ENCODE data around the gene CILP.

Gene CILP

GRCh38 chr15:65246939-65247338 is 35.7 kb upstream of the CILP start:
- TF ChIP-seq POLR2AphosphoS5 (IDR thresholded peaks at IDR 0.05; ENCODE audit: low read depth, low read length) (no peak), FOXP2 (optimal IDR thresholded peaks at IDR 0.05; ENCODE audit: borderline replicate concordance, extremely low read depth, extremely low read length, insufficient read depth) (no peak), REST (IDR thresholded peaks at IDR 0.05; ENCODE audit: insufficient read depth in 1 of 2, low read depth in 2 of 2, low read length in 2 of 2) (no peak), SIN3A (IDR thresholded peaks at IDR 0.05; ENCODE audit: borderline replicate concordance, insufficient read depth, low read length) (no peak), TAF1 (IDR thresholded peaks at IDR 0.05; ENCODE audit: borderline replicate concordance, insufficient read depth, low read length) (no peak)

- no peak for TF ChIP-seq SIN3A (IDR thresholded peaks at IDR 0.05; ENCODE audit: borderline replicate concordance, insufficient read depth, low read length)
- no peak for TF ChIP-seq REST (IDR thresholded peaks at IDR 0.05; ENCODE audit: insufficient read depth in 1 of 2, low read depth in 2 of 2, low read length in 2 of 2)
- no peak for TF ChIP-seq TAF1 (IDR thresholded peaks at IDR 0.05; ENCODE audit: borderline replicate concordance, insufficient read depth, low read length)
- TF ChIP-seq POLR2AphosphoS5 (IDR thresholded peaks at IDR 0.05; ENCODE audit: low read depth, low read length): no peak
- no peak for TF ChIP-seq FOXP2 (optimal IDR thresholded peaks at IDR 0.05; ENCODE audit: borderline replicate concordance, extremely low read depth, extremely low read length, insufficient read depth)
These were observed 34.9 kb upstream of the CILP start for GRCh38 chr15:65246026-65246714.

- TF ChIP-seq TAF1 (IDR thresholded peaks at IDR 0.05; ENCODE audit: borderline replicate concordance, insufficient read depth, low read length) (no peak), REST (IDR thresholded peaks at IDR 0.05; ENCODE audit: insufficient read depth in 1 of 2, low read depth in 2 of 2, low read length in 2 of 2) (no peak), SIN3A (IDR thresholded peaks at IDR 0.05; ENCODE audit: borderline replicate concordance, insufficient read depth, low read length) (no peak), POLR2AphosphoS5 (IDR thresholded peaks at IDR 0.05; ENCODE audit: low read depth, low read length) (no peak), FOXP2 (optimal IDR thresholded peaks at IDR 0.05; ENCODE audit: borderline replicate concordance, extremely low read depth, extremely low read length, insufficient read depth) (no peak)
These were observed 34.0 kb upstream of the CILP start for GRCh38 chr15:65245096-65245856.

GRCh38 chr15:65244638-65245037 is 33.4 kb upstream of the CILP start:
- TF ChIP-seq REST (IDR thresholded peaks at IDR 0.05; ENCODE audit: insufficient read depth in 1 of 2, low read depth in 2 of 2, low read length in 2 of 2) (no peak), TAF1 (IDR thresholded peaks at IDR 0.05; ENCODE audit: borderline replicate concordance, insufficient read depth, low read length) (no peak), FOXP2 (optimal IDR thresholded peaks at IDR 0.05; ENCODE audit: borderline replicate concordance, extremely low read depth, extremely low read length, insufficient read depth) (no peak), SIN3A (IDR thresholded peaks at IDR 0.05; ENCODE audit: borderline replicate concordance, insufficient read depth, low read length) (no peak), POLR2AphosphoS5 (IDR thresholded peaks at IDR 0.05; ENCODE audit: low read depth, low read length) (no peak)
